Stimulated activated CD4-positive, alpha-beta T cell treated with anti-CD3 and anti-CD28 coated beads, Interleukin-2, amount 100 ng/mL, for 24 hours (primary cell): Measurements from ENCODE around the gene MMEL1.

Experiments
- DNase-seq, 2 donors: peaks; one replicate each; pipeline ENCODE4 v3.0.0-alpha.2; 2020

MMEL1 gene

GRCh38 chr1:2540816-2541492 lies 91.9 kb downstream of the MMEL1 start:
- peak in 1 of 2 donors; percentile 33 for DNase-seq
